ENCODE results near the gene CCNE1.

DNA sequence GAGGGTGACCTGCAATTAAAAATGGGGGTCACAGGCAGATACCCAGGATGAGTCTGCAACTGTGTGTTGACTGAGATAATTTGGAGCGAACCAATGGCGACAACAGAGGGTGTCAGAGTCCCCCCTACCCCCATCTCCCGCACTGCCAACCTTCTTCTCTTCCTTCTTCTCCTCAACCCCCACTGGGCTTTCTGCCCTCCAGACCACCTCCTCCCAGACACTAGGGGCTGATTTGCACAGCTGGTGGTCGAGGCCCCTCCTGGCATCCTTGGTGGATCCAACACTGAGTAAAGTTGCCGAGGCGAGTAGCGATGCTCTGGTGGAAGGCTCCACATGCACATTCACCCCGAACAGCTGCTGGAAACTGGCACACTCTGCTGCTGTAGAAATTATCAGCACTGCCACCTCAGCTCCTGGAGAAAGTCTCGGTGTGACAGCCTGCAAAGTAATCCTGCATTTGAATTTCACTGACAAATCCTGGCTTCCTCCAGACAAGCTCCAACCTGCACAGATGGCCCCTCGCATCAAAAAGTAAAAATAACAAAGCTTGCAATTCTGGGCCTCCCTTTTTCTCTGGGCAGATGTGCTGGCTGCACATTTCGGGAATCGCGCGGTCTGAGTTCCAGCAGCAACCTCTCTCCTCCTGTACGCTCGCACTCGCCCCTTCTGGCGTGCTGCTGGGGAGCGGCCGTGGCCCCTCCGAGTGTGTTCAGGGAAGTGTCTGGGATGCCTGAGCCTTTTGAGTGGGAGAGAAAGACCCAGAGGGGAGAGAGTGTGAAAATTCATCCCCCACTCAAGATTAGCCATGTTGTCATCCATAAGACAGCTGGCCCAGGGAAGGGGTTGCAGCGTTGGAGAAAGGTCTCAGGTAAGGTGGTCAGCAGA, 28.5 kb downstream of the CCNE1 start:
- TF ChIP-seq, protein P1, sequence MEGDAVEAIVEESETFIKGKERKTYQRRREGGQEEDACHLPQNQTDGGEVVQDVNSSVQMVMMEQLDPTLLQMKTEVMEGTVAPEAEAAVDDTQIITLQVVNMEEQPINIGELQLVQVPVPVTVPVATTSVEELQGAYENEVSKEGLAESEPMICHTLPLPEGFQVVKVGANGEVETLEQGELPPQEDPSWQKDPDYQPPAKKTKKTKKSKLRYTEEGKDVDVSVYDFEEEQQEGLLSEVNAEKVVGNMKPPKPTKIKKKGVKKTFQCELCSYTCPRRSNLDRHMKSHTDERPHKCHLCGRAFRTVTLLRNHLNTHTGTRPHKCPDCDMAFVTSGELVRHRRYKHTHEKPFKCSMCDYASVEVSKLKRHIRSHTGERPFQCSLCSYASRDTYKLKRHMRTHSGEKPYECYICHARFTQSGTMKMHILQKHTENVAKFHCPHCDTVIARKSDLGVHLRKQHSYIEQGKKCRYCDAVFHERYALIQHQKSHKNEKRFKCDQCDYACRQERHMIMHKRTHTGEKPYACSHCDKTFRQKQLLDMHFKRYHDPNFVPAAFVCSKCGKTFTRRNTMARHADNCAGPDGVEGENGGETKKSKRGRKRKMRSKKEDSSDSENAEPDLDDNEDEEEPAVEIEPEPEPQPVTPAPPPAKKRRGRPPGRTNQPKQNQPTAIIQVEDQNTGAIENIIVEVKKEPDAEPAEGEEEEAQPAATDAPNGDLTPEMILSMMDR (IDR thresholded peaks at IDR 0.05; ENCODE audit: borderline replicate concordance, extremely low read depth, low read length, poor library complexity, severe bottlenecking): no peak
- TF ChIP-seq EZH2 (IDR thresholded peaks at IDR 0.05; ENCODE audit: borderline replicate concordance, low read depth, low read length, severe bottlenecking): no peak

Measured in DND-41 (cell line).